Measurements from ENCODE around the gene MUC15. TPM values are rescaled to one million over a fixed set of nuclear protein-coding genes. Genes with fewer than 3 reads are reported as not detected.

Gene MUC15
- total and polyA plus RNA-seq, 2 of the 8 experiments (the other 6 are each of a cell fraction or from before 2014, with no cell fraction given): not detected

DNA sequence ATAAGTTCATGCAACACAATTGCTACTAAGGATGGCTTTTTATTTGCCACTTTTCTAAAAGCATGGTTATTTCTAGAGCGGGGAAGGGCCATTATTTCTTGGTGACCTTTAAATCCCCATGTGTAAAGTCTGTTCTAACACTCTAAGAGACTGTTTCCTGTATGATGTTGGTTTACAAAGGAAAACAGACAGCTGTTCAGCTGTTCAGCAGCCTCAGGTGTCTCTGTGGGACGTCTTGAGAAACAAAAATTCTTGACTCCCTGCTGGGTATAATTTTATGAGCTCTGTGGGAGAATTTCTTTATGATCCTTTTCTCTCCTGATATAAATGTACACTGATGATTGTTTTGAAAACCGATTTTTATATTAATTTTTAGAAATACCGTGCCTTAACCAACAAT is 13.9 kb downstream of the MUC15 start:
- no peak overlapping the region for H2BK15ac ChIP-seq (ENCODE audit: low read length)
- CTCF ChIA-PET (ENCODE audit: partially characterized antibody): interaction anchor here (0.7 kb wide), 1 partner anchor 14 kb away, joined by 4 read pairs; the partner anchor contains the start of gene MUC15
- H3K36me3 ChIP-seq (ENCODE audit: control insufficient read depth in 2 of 4, insufficient read depth in 4 of 4, low read length in 3 of 4): no peaks in the 10 kb centered on the region
- H3K9me3 ChIP-seq (ENCODE audit: insufficient read depth in 2 of 2, low read depth in 1 of 2, low read length in 1 of 2): no peaks in the 10 kb centered on the region
- no peak overlapping the region for H2AK5ac ChIP-seq (ENCODE audit: low read depth, low read length)
- H3K4me3 ChIP-seq (ENCODE audit: extremely low read depth in 1 of 4, insufficient read depth in 2 of 4, low read depth in 3 of 4, low read length in 4 of 4): no peak overlapping the region
- no peaks in the 10 kb centered on the region for H3K27me3 ChIP-seq (replicated peaks in 1 of 4; ENCODE audit: control insufficient read depth in 3 of 4, extremely low read depth in 1 of 4, insufficient read depth in 3 of 4, low read length in 3 of 4)
- H3K18ac ChIP-seq (ENCODE audit: extremely low read depth, low read length): no peak overlapping the region
- no peaks in the 10 kb centered on the region for H4K20me1 ChIP-seq (replicated peaks in 1 of 2; ENCODE audit: control insufficient read depth in 1 of 2, insufficient read depth in 2 of 2, low read length in 2 of 2)
- no peak overlapping the region for H4K91ac ChIP-seq (replicated peaks; ENCODE audit: insufficient read length, low read length)
- no peak overlapping the region for H2AFZ ChIP-seq (ENCODE audit: low read length)
- no peak overlapping the region for H2BK12ac ChIP-seq (ENCODE audit: low read depth, low read length)
- POLR2A ChIA-PET (ENCODE audit: partially characterized antibody): no interaction called here
- H3K79me1 ChIP-seq (ENCODE audit: low read depth, low read length): no peaks in the 10 kb centered on the region
- no peaks in the 10 kb centered on the region for H3K79me2 ChIP-seq (ENCODE audit: control insufficient read depth in 1 of 2, insufficient read depth in 2 of 2, low read length in 2 of 2)
- no peak overlapping the region for H3K4me2 ChIP-seq (ENCODE audit: insufficient read depth in 1 of 2, low read depth in 2 of 2, low read length in 2 of 2)
- H3K27ac ChIP-seq (ENCODE audit: low read depth, low read length): no peak overlapping the region
- H4K8ac ChIP-seq (ENCODE audit: extremely low read depth, insufficient read depth, low read length): no peak overlapping the region
- H3K9ac ChIP-seq (replicated peaks in 1 of 4; ENCODE audit: extremely low read depth in 1 of 4, low read depth in 3 of 4, low read length in 3 of 4): no peak overlapping the region
- FAIRE-seq (no peak), DNase-seq (ENCODE audit: low read depth in 1 of 2, low spot score in 2 of 2) (no peak)
- H3K23me2 ChIP-seq (ENCODE audit: low read depth, low read length): no peaks in the 10 kb centered on the region
- no peak overlapping the region for H2BK20ac ChIP-seq (ENCODE audit: low read length)
- no peak overlapping the region for H2BK120ac ChIP-seq (replicated peaks; ENCODE audit: low read depth, low read length)
- no peak overlapping the region for H3K23ac ChIP-seq (ENCODE audit: insufficient read length)
- H4K5ac ChIP-seq (ENCODE audit: insufficient read length, low read depth, low read length): no peak overlapping the region
- H2BK5ac ChIP-seq (ENCODE audit: low read depth, low read length): no peak overlapping the region
- no peaks in the 10 kb centered on the region for H3K4me1 ChIP-seq (replicated peaks in 1 of 4; ENCODE audit: control insufficient read depth in 3 of 4, insufficient read depth in 4 of 4, low read length in 3 of 4)
- no peak overlapping the region for H3K56ac ChIP-seq (replicated peaks; ENCODE audit: insufficient read length, low read depth, low read length)
- no peak overlapping the region for H3K4ac ChIP-seq (replicated peaks; ENCODE audit: insufficient read length, low read depth, low read length)
- H3K14ac ChIP-seq (ENCODE audit: insufficient read length): no peak overlapping the region
- 85% methylated on average over 4 of the region's 4 CpGs; no CpG with 5 or more reads in 1 of the 2 experiments for WGBS, 2 experiments (ENCODE audit: extremely low coverage in 1 of 2, insufficient coverage in 1 of 2, insufficient read length in 1 of 2, insufficient replicate concordance in 2 of 2, low coverage in 1 of 2, low lambda C conversion rate in 2 of 2, missing lambda C conversion rate in 1 of 2)
- TF ChIP-seq E2F6 (IDR thresholded peaks at IDR 0.05) (no peak), POU5F1 (IDR thresholded peaks at IDR 0.05; ENCODE audit: low read depth, low read length) (no peak), CHD1 (IDR thresholded peaks at IDR 0.05; ENCODE audit: low read depth, low read length) (no peak), SRF (IDR thresholded peaks at IDR 0.05; ENCODE audit: low read depth, low read length) (no peak), HDAC2 (IDR thresholded peaks at IDR 0.05; ENCODE audit: borderline replicate concordance in 1 of 2, low read depth in 2 of 2, low read length in 2 of 2) (no peak), SUZ12 (IDR thresholded peaks at IDR 0.05; ENCODE audit: low read length) (no peak), GABPA (IDR thresholded peaks at IDR 0.05; ENCODE audit: borderline replicate concordance, insufficient read depth, low read length) (no peak), FOSL1 (IDR thresholded peaks at IDR 0.05; ENCODE audit: insufficient read depth, low read depth, low read length) (no peak), EGR1 (IDR thresholded peaks at IDR 0.05; ENCODE audit: borderline replicate concordance, low read depth, low read length) (no peak), CTBP2 (IDR thresholded peaks at IDR 0.05; ENCODE audit: borderline replicate concordance, insufficient read depth, insufficient read length, low read length) (no peak), SAP30 (IDR thresholded peaks at IDR 0.05; ENCODE audit: insufficient read depth, insufficient replicate concordance, low read length) (no peak), TAF7 (optimal IDR thresholded peaks at IDR 0.05; ENCODE audit: borderline replicate concordance, low read depth, low read length) (no peak), BRCA1 (IDR thresholded peaks at IDR 0.05; ENCODE audit: low read depth, low read length) (no peak), CBX5 (IDR thresholded peaks at IDR 0.05; ENCODE audit: low read depth, low read length) (no peak)
